CD4-positive, alpha-beta T cell treated with Interleukin-6 at 100 ng/mL for 8 hours (primary cell): ENCODE data around the gene MUC2.

Source experiments
- DNase-seq: peaks from one replicate; pipeline ENCODE4 v3.0.0-alpha.2; 2020; ENCODE audit warnings: mixed read lengths, low spot score

The MUC2 gene

GRCh38 chr11:1074244-1075221, at the start of gene MUC2:
Gene MUC2 (plus strand): TSS chr11:1074874.
- DNase-seq: no peak

- no peak for DNase-seq
These were observed 49.1 kb upstream of the MUC2 start for GRCh38 chr11:1025410-1026162.

GRCh38 chr11:1026163-1026450, 48.6 kb upstream of the MUC2 start:
- no peak for DNase-seq

GRCh38 chr11:1026641-1027482, 47.8 kb upstream of the MUC2 start:
- no peak for DNase-seq

- no peak for DNase-seq
These were observed 47.0 kb upstream of the MUC2 start for GRCh38 chr11:1027483-1028290.

- DNase-seq: no peak
These were observed 46.5 kb upstream of the MUC2 start for GRCh38 chr11:1028291-1028540.

- no peak for DNase-seq
These were observed 46.1 kb upstream of the MUC2 start for GRCh38 chr11:1028616-1029015.

- DNase-seq: no peak
These were observed 45.6 kb upstream of the MUC2 start for GRCh38 chr11:1029051-1029450.

- DNase-seq: no peak
These were observed 45.0 kb upstream of the MUC2 start for GRCh38 chr11:1029654-1030053.

GRCh38 chr11:1030086-1030485, 44.6 kb upstream of the MUC2 start:
- no peak for DNase-seq

GRCh38 chr11:1030556-1030955, 44.1 kb upstream of the MUC2 start:
- no peak for DNase-seq

- no peak for DNase-seq
These were observed 43.4 kb upstream of the MUC2 start for GRCh38 chr11:1031121-1031899.

GRCh38 chr11:1032310-1032891, 42.3 kb upstream of the MUC2 start:
- no peak for DNase-seq

- DNase-seq: no peak
These were observed 41.5 kb upstream of the MUC2 start for GRCh38 chr11:1033016-1033798.

GRCh38 chr11:1034001-1034400, 40.7 kb upstream of the MUC2 start:
- no peak for DNase-seq

GRCh38 chr11:1034456-1035295, 40.0 kb upstream of the MUC2 start:
- no peak for DNase-seq

- no peak for DNase-seq
These were observed 38.9 kb upstream of the MUC2 start for GRCh38 chr11:1035577-1036283.

- no peak for DNase-seq
These were observed 38.3 kb upstream of the MUC2 start, which contains the start of gene MUC6 for GRCh38 chr11:1036303-1036923. Gene MUC6 (minus strand): TSS chr11:1036718. CDS start chr11:1036655, 63 bp downstream.
